H1 (cell line): ENCODE measurements around the gene IRX4. TPM values are rescaled to one million over a fixed set of nuclear protein-coding genes. Genes with fewer than 3 reads are reported as not detected.

Source experiments
- CTCF ChIA-PET: fragments of 300-600 bp; sonication (Branson Sonifier 250); formaldehyde crosslinking; loops from one replicate; lab custom pipeline; 2021; ENCODE audit not compliant: partially characterized antibody; lab: Charles Lee
- POLR2A ChIA-PET: fragments of 300-600 bp; sonication (Branson Sonifier 250); formaldehyde crosslinking; loops from one replicate; lab custom pipeline; 2021; ENCODE audit warnings: inconsistent platforms; ENCODE audit not compliant: partially characterized antibody; lab: Charles Lee
- DNase-seq, 2 experiments: peaks; one replicate each; pipeline versions ENCODE4 v3.0.0 to v3.0.0-alpha.2; 2010 to 2022; ENCODE audit warnings: low spot score in 2 of 2, low read depth in 1 of 2, mixed read lengths in 1 of 2
- FAIRE-seq: peaks from 2 replicates; lab custom pipeline; 2011; peaks lifted over from hg19 to GRCh38; lab: Jason Lieb, UNC
- H2AFZ ChIP-seq: 2 replicates; pipeline ENCODE4 v1.8.1; 2012; ENCODE audit warnings: low read length, inconsistent platforms
- H2AK5ac ChIP-seq: 2 replicates; pipeline ENCODE4 v1.6.1; 2013; ENCODE audit warnings: low read depth, low read length
- H2BK120ac ChIP-seq: replicated peaks from 2 replicates; pipeline ENCODE3; 2013; ENCODE audit warnings: low read depth, low read length, inconsistent platforms
- H2BK12ac ChIP-seq: 2 replicates; pipeline ENCODE4 v1.6.1; 2013; ENCODE audit warnings: low read depth, low read length
- H2BK15ac ChIP-seq: 2 replicates; pipeline ENCODE4 v1.6.1; 2013; ENCODE audit warnings: low read length
- H2BK20ac ChIP-seq: 2 replicates; pipeline ENCODE4 v1.6.1; 2013; ENCODE audit warnings: low read length
- H2BK5ac ChIP-seq: 2 replicates; pipeline ENCODE4 v1.6.1; 2013; ENCODE audit warnings: low read depth, low read length
- H3K14ac ChIP-seq: 2 replicates; pipeline ENCODE4 v1.6.1; 2013; ENCODE audit warnings: inconsistent platforms; ENCODE audit not compliant: insufficient read length
- H3K18ac ChIP-seq: 2 replicates; pipeline ENCODE4 v1.6.1; 2013; ENCODE audit warnings: low read length; ENCODE audit errors: extremely low read depth
- H3K23ac ChIP-seq: 2 replicates; pipeline ENCODE4 v1.6.1; 2013; ENCODE audit warnings: inconsistent platforms; ENCODE audit not compliant: insufficient read length
- H3K23me2 ChIP-seq: 2 replicates; pipeline ENCODE4 v1.6.1; 2013; ENCODE audit warnings: low read depth, low read length
- H3K27ac ChIP-seq: 2 replicates; pipeline ENCODE4 v1.6.1; 2011; ENCODE audit warnings: low read depth, low read length, inconsistent platforms
- H3K27me3 ChIP-seq, 4 experiments: replicated peaks in 1 of 4; 1 replicate in 1 of 4; 2 replicates in 3 of 4; pipeline versions ENCODE4 v1.6.1 to v1.8.1; 2011 to 2013; ENCODE audit warnings: low read length in 3 of 4, mild to moderate bottlenecking in 3 of 4, inconsistent platforms in 2 of 4, mixed read lengths in 2 of 4, moderate library complexity in 1 of 4; ENCODE audit not compliant: control insufficient read depth in 3 of 4, insufficient read depth in 3 of 4; ENCODE audit errors: extremely low read depth in 1 of 4
- H3K36me3 ChIP-seq, 4 experiments: 2 replicates each; pipeline versions ENCODE4 v1.6.1 to v1.8.1; 2011 to 2013; ENCODE audit warnings: mild to moderate bottlenecking in 4 of 4, low read length in 3 of 4, moderate library complexity in 2 of 4, control low read depth in 1 of 4, inconsistent platforms in 1 of 4; ENCODE audit not compliant: insufficient read depth in 4 of 4, control insufficient read depth in 2 of 4
- H3K4ac ChIP-seq: replicated peaks from 2 replicates; pipeline ENCODE3; 2013; ENCODE audit warnings: low read length, low read depth, mixed read lengths, inconsistent platforms; ENCODE audit not compliant: insufficient read length
- H3K4me1 ChIP-seq, 4 experiments: replicated peaks in 1 of 4; 1 replicate in 1 of 4; 2 replicates in 3 of 4; pipeline versions ENCODE4 v1.6.1 to v1.8.1; 2011 to 2013; ENCODE audit warnings: low read length in 3 of 4, inconsistent platforms in 2 of 4, mixed read lengths in 1 of 4; ENCODE audit not compliant: insufficient read depth in 4 of 4, control insufficient read depth in 3 of 4
- H3K4me2 ChIP-seq, 2 experiments: 2 replicates each; pipeline versions ENCODE4 v1.6.1 to v1.8.1; 2011 to 2013; ENCODE audit warnings: low read depth in 2 of 2, low read length in 2 of 2, control low read depth in 1 of 2, inconsistent platforms in 1 of 2, mild to moderate bottlenecking in 1 of 2; ENCODE audit not compliant: insufficient read depth in 1 of 2
- H3K4me3 ChIP-seq, 4 experiments: fragments of 200-600, 300-600 bp in 1 of 4; sonication (generic), shearing (Covaris generic), sonication (Bioruptor Twin) in 1 of 4; 2 replicates each; pipeline versions ENCODE4 v1.5.1 to v1.8.1; 2011 to 2016; ENCODE audit warnings: low read length in 4 of 4, low read depth in 3 of 4, control low read depth in 2 of 4, inconsistent platforms in 2 of 4, mild to moderate bottlenecking in 2 of 4, mixed read lengths in 1 of 4, moderate library complexity in 1 of 4; ENCODE audit not compliant: insufficient read depth in 2 of 4; ENCODE audit errors: extremely low read depth in 1 of 4
- H3K56ac ChIP-seq: replicated peaks from 2 replicates; pipeline ENCODE3; 2013; ENCODE audit warnings: low read depth, mild to moderate bottlenecking, mixed read lengths, low read length, inconsistent platforms; ENCODE audit not compliant: insufficient read length
- H3K79me1 ChIP-seq: 2 replicates; pipeline ENCODE4 v1.6.1; 2013; ENCODE audit warnings: low read depth, low read length, control low read depth
- H3K79me2 ChIP-seq, 2 experiments: 2 replicates each; pipeline versions ENCODE4 v1.6.1 to v1.8.1; 2012 to 2013; ENCODE audit warnings: low read length in 2 of 2, mild to moderate bottlenecking in 2 of 2, inconsistent platforms in 1 of 2; ENCODE audit not compliant: insufficient read depth in 2 of 2, control insufficient read depth in 1 of 2
- H3K9ac ChIP-seq, 4 experiments: replicated peaks in 1 of 4; 1 replicate in 1 of 4; 2 replicates in 3 of 4; pipeline versions ENCODE4 v1.6.1 to v1.8.1; 2011 to 2013; ENCODE audit warnings: low read depth in 3 of 4, low read length in 3 of 4, control low read depth in 2 of 4, mild to moderate bottlenecking in 2 of 4, moderate library complexity in 2 of 4, inconsistent platforms in 1 of 4; ENCODE audit errors: extremely low read depth in 1 of 4
- H3K9me3 ChIP-seq, 2 experiments: 2 replicates each; pipeline versions ENCODE4 v1.6.1 to v1.8.1; 2012 to 2013; ENCODE audit warnings: mild to moderate bottlenecking in 2 of 2, moderate library complexity in 2 of 2, control low read depth in 1 of 2, inconsistent platforms in 1 of 2, low read depth in 1 of 2, low read length in 1 of 2, mixed read lengths in 1 of 2; ENCODE audit not compliant: insufficient read depth in 2 of 2
- H4K20me1 ChIP-seq, 2 experiments: replicated peaks in 1 of 2; 2 replicates each; pipeline versions ENCODE3 to v1.8.1; 2011 to 2013; ENCODE audit warnings: inconsistent platforms in 2 of 2, low read length in 2 of 2, mild to moderate bottlenecking in 1 of 2; ENCODE audit not compliant: insufficient read depth in 2 of 2, control insufficient read depth in 1 of 2
- H4K5ac ChIP-seq: 2 replicates; pipeline ENCODE4 v1.6.1; 2013; ENCODE audit warnings: low read length, low read depth, mixed read lengths, inconsistent platforms; ENCODE audit not compliant: insufficient read length
- H4K8ac ChIP-seq: 2 replicates; pipeline ENCODE4 v1.8.0; 2013; ENCODE audit warnings: mild to moderate bottlenecking, moderate library complexity, low read length, inconsistent platforms; ENCODE audit not compliant: insufficient read depth; ENCODE audit errors: extremely low read depth
- H4K91ac ChIP-seq: replicated peaks from 2 replicates; pipeline ENCODE3; 2013; ENCODE audit warnings: low read length, mixed read lengths, inconsistent platforms; ENCODE audit not compliant: insufficient read length
- BACH1 ChIP-seq: IDR thresholded peaks from 2 replicates; pipeline ENCODE4 v1.6.1; 2012; ENCODE audit warnings: low read length, improper control_type of control experiment
- EGR1 ChIP-seq: IDR thresholded peaks from 2 replicates; pipeline ENCODE4 v1.6.1; 2011; ENCODE audit warnings: low read depth, low read length, borderline replicate concordance
- HDAC6 ChIP-seq: IDR thresholded peaks from one replicate; pipeline ENCODE4 v1.7.1; 2012; ENCODE audit warnings: low read depth, mild to moderate bottlenecking, inconsistent platforms, low read length, moderate library complexity
- MAFK ChIP-seq: IDR thresholded peaks from 2 replicates; pipeline ENCODE4 v1.6.1; 2012; ENCODE audit warnings: low read depth, mild to moderate bottlenecking, improper control_type of control experiment, low read length
- WGBS, 2 experiments: shearing (Covaris generic) in 1 of 2; methylation state at CpG; one replicate each; pipeline versions ENCODE4 v1.1.6 to v1.1.7; 2013 to 2015; ENCODE audit warnings: low lambda C conversion rate in 2 of 2, mixed read lengths in 2 of 2, inconsistent platforms in 1 of 2, low coverage in 1 of 2, missing lambda C conversion rate in 1 of 2; ENCODE audit not compliant: insufficient replicate concordance in 2 of 2, insufficient coverage in 1 of 2, insufficient read length in 1 of 2; ENCODE audit errors: extremely low coverage in 1 of 2, missing lambda C conversion rate in 1 of 2; 5-methylcytosine and 5-hydroxymethylcytosine counted together
- polyA plus RNA-seq, 7 experiments: library from polyadenylated mRNA; depleted of rRNA in 3 of 7; stranded (reverse) in 5 of 7; unstranded in 2 of 7; fragments of >200 nt in 5 of 7; fragments of 200-250 nt in 2 of 7; gene quantifications; 1 replicate in 5 of 7; 2 replicates in 1 of 7; 4 replicates in 1 of 7; pipeline versions ENCODE4 v1.2.1 to v1.2.3, GENCODE V29; 2011 to 2013; ENCODE audit warnings: missing spikeins in 2 of 7, mixed read lengths in 2 of 7
- total RNA-seq: library from RNA; stranded (reverse); fragmentation: NEBNext Ultra II Directional; extraction: Animal tissue kit (Norgen Biotek cat#: 25700); gene quantifications from 2 replicates; pipeline ENCODE4 v1.2.1, GENCODE V29; 2021

IRX4 gene
- total and polyA plus RNA-seq, 2 of the 8 experiments (the other 6 are each of a cell fraction or from before 2014, with no cell fraction given): 0.45 to 1.2 TPM

- Histone ChIP-seq H4K20me1 (no peaks in the 10 kb centered on the region), H3K23me2 (no peaks in the 10 kb centered on the region; the same call in 1 of the 2 replicates), H3K4ac (no peak overlapping the region), H3K36me3 (no peaks in the 10 kb centered on the region), H4K8ac (no peak overlapping the region), H3K14ac (no peak overlapping the region), H3K9me3 (peaks cover 0 to 2% of the 10 kb centered on the region in 2 experiments; a peak in 1 of 4 replicates), H3K27ac (no peak overlapping the region), H2BK12ac (no peak overlapping the region), H2AFZ (no peak overlapping the region), H3K4me1 (no peaks in the 10 kb centered on the region), H4K91ac (no peak overlapping the region), H2AK5ac (no peak overlapping the region), H3K18ac (no peak overlapping the region), H2BK120ac (no peak overlapping the region), H2BK5ac (no peak overlapping the region), H3K23ac (no peak overlapping the region), H3K79me2 (no peaks in the 10 kb centered on the region), H2BK20ac (no peak overlapping the region), H4K5ac (no peak overlapping the region), H3K4me2 (no peak overlapping the region), H2BK15ac (no peak overlapping the region), H3K9ac (no peak overlapping the region), H3K56ac (no peak overlapping the region), H3K4me3 (no peak overlapping the region), H3K79me1 (no peaks in the 10 kb centered on the region), H3K27me3 (no peaks in the 10 kb centered on the region)
- CTCF ChIA-PET: interaction anchor here (1.1 kb wide), 1 partner anchor 115 kb away, joined by 3 read pairs; no protein-coding TSS in a partner anchor
- FAIRE-seq: no peak
- no peak for DNase-seq
- WGBS, 2 experiments: 91% methylated on average over 5 of the region's 5 CpGs; no CpG with 5 or more reads in 1 of the 2 experiments
- POLR2A ChIA-PET: no interaction called here
- TF ChIP-seq MAFK (no peak), BACH1 (no peak), HDAC6 (no peak), EGR1 (no peak)
Observed at GRCh38 chr5:1901061-1901460, 18.3 kb upstream of the IRX4 start.
